Neural cell (in vitro differentiated cells): ENCODE data around the gene MFSD6L. TPM values are rescaled to one million over a fixed set of nuclear protein-coding genes. Genes with fewer than 3 reads are reported as not detected.

Experiments
- H2AFZ ChIP-seq: fragments of 200-600, 300-800 bp; sonication (generic), shearing (Covaris generic); 2 replicates; pipeline ENCODE4 v1.6.0; 2014; ENCODE audit warnings: low read depth, mild to moderate bottlenecking, antibody characterized with exemption, low read length, moderate library complexity
- H3F3A ChIP-seq: fragments of 200-600 bp; shearing (Covaris generic); 2 replicates; pipeline ENCODE4 v1.6.1; 2016; ENCODE audit warnings: mild to moderate bottlenecking, moderate library complexity, mixed read lengths, antibody characterized with exemption, low read length; ENCODE audit not compliant: insufficient read depth, poor library complexity, severe bottlenecking
- H3K27ac ChIP-seq: fragments of 200-600, 300-800 bp; sonication (generic), shearing (Covaris generic); 2 replicates; pipeline ENCODE4 v1.5.1; 2014; ENCODE audit warnings: mild to moderate bottlenecking, low read length, moderate library complexity
- H3K27me3 ChIP-seq: fragments of 300-800, 200-600 bp; sonication (generic), shearing (Covaris generic); 2 replicates; pipeline ENCODE4 v1.6.0; 2014; ENCODE audit warnings: mild to moderate bottlenecking, low read depth, low read length, moderate library complexity; ENCODE audit not compliant: insufficient read depth
- H3K36me3 ChIP-seq: fragments of 300-800, 200-600 bp; sonication (generic), shearing (Covaris generic); 2 replicates; pipeline ENCODE4 v1.5.1; 2014; ENCODE audit warnings: mild to moderate bottlenecking, antibody characterized with exemption, low read length, moderate library complexity; ENCODE audit not compliant: insufficient read depth
- H3K4me2 ChIP-seq: fragments of 300-800, 200-600 bp; sonication (generic), shearing (Covaris generic); 2 replicates; pipeline ENCODE4 v1.6.0; 2014; ENCODE audit warnings: mild to moderate bottlenecking, low read length
- H3K4me3 ChIP-seq: fragments of 300-800, 200-600 bp; sonication (generic), shearing (Covaris generic); 2 replicates; pipeline ENCODE4 v1.5.1; 2014; ENCODE audit warnings: mild to moderate bottlenecking, low read length, moderate library complexity
- H3K79me2 ChIP-seq: fragments of 200-600 bp; shearing (Covaris generic); replicated peaks from 2 replicates; pipeline ENCODE4 v1.6.0; 2014; ENCODE audit warnings: mild to moderate bottlenecking, low read length, moderate library complexity; ENCODE audit not compliant: insufficient read depth
- H3K9ac ChIP-seq: fragments of 300-800, 200-600 bp; sonication (generic), shearing (Covaris generic); 2 replicates; pipeline ENCODE4 v1.6.1; 2016; ENCODE audit warnings: mild to moderate bottlenecking, low read length, mixed read lengths
- H3K9me2 ChIP-seq: fragments of 200-600 bp; shearing (Covaris generic); 2 replicates; pipeline ENCODE4 v1.6.1; 2016; ENCODE audit warnings: mild to moderate bottlenecking, low read length, mixed read lengths; ENCODE audit not compliant: insufficient read depth
- H3K9me3 ChIP-seq: fragments of 200-600, 300-800 bp; sonication (generic), shearing (Covaris generic); 2 replicates; pipeline ENCODE4 v1.6.1; 2016; ENCODE audit warnings: mild to moderate bottlenecking, mixed run types, low read length, moderate library complexity, mixed read lengths
- H4K20me1 ChIP-seq: fragments of 200-600 bp; shearing (Covaris generic); 2 replicates; pipeline ENCODE4 v1.6.1; 2016; ENCODE audit warnings: mild to moderate bottlenecking, mixed run types; ENCODE audit not compliant: insufficient read depth
- EP300 ChIP-seq: fragments of 450-650 bp; conservative IDR thresholded peaks from 2 replicates; pipeline ENCODE4 v1.6.1; 2014; ENCODE audit warnings: antibody characterized with exemption, mild to moderate bottlenecking, moderate library complexity; ENCODE audit not compliant: poor library complexity, severe bottlenecking
- EZH2 ChIP-seq: fragments of 200-600, 300-800 bp; shearing (Covaris generic), sonication (generic); IDR thresholded peaks from 2 replicates; pipeline ENCODE4 v1.6.1; 2014; ENCODE audit warnings: antibody characterized with exemption, low read length, borderline replicate concordance, mild to moderate bottlenecking; ENCODE audit not compliant: insufficient read depth, poor library complexity, severe bottlenecking
- MXI1 ChIP-seq: fragments of 450-650 bp; conservative IDR thresholded peaks from 2 replicates; pipeline ENCODE4 v1.6.1; 2014; ENCODE audit warnings: antibody characterized with exemption, mild to moderate bottlenecking; ENCODE audit not compliant: poor library complexity, severe bottlenecking
- POLR2AphosphoS5 ChIP-seq: IDR thresholded peaks from 2 replicates; pipeline ENCODE4 v1.6.1; 2012
- RAD21 ChIP-seq: fragments of 450-650 bp; conservative IDR thresholded peaks from 2 replicates; pipeline ENCODE4 v1.6.1; 2014; ENCODE audit warnings: antibody characterized with exemption, mild to moderate bottlenecking, moderate library complexity
- TAF1 ChIP-seq: IDR thresholded peaks from 2 replicates; pipeline ENCODE4 v1.6.1; 2012; ENCODE audit warnings: low read depth
- polyA plus RNA-seq: library from polyadenylated mRNA; depleted of rRNA; stranded (reverse); fragments of >200 nt; gene quantifications from 2 replicates; pipeline ENCODE4 v1.2.3, GENCODE V29; 2014
- TF ChIP-seq, protein P1 (sequence below): fragments of 450-650 bp; IDR thresholded peaks from 2 replicates; pipeline ENCODE4 v1.5.1; 2014; ENCODE audit warnings: antibody characterized with exemption, mild to moderate bottlenecking, moderate library complexity; ENCODE audit not compliant: poor library complexity, severe bottlenecking
- TF ChIP-seq, protein P2 (sequence below): IDR thresholded peaks from 2 replicates; pipeline ENCODE4 v1.6.1; 2012; ENCODE audit warnings: borderline replicate concordance

The MFSD6L gene
- polyA plus RNA-seq, 1 donor from 2014 or later = not detected

DNA sequence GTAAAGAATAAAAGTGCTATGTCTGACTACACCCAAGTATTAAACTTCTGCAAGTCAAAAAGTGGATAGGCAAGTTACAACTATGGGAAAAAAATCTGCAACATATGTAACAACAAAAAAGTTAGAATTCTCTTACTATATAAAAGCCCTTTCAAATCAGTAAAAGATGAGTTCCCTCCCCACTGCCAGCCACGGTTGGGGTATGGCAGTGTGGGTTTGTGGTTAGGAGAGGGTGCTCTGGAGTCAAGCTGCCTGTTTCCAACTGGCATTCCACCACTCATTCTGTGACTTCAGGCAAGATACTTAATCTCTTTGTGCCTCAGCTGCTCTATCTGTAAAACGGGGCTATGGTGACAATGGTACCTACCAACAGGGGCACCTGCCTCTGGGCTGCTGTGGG lies 26.6 kb upstream of the MFSD6L start:
- TF ChIP-seq, protein P1, sequence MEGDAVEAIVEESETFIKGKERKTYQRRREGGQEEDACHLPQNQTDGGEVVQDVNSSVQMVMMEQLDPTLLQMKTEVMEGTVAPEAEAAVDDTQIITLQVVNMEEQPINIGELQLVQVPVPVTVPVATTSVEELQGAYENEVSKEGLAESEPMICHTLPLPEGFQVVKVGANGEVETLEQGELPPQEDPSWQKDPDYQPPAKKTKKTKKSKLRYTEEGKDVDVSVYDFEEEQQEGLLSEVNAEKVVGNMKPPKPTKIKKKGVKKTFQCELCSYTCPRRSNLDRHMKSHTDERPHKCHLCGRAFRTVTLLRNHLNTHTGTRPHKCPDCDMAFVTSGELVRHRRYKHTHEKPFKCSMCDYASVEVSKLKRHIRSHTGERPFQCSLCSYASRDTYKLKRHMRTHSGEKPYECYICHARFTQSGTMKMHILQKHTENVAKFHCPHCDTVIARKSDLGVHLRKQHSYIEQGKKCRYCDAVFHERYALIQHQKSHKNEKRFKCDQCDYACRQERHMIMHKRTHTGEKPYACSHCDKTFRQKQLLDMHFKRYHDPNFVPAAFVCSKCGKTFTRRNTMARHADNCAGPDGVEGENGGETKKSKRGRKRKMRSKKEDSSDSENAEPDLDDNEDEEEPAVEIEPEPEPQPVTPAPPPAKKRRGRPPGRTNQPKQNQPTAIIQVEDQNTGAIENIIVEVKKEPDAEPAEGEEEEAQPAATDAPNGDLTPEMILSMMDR = no peak
- TF ChIP-seq RAD21 = no peak
- no peak for TF ChIP-seq POLR2AphosphoS5
- no peak for TF ChIP-seq MXI1
- no peak for TF ChIP-seq TAF1
- TF ChIP-seq, protein P2, sequence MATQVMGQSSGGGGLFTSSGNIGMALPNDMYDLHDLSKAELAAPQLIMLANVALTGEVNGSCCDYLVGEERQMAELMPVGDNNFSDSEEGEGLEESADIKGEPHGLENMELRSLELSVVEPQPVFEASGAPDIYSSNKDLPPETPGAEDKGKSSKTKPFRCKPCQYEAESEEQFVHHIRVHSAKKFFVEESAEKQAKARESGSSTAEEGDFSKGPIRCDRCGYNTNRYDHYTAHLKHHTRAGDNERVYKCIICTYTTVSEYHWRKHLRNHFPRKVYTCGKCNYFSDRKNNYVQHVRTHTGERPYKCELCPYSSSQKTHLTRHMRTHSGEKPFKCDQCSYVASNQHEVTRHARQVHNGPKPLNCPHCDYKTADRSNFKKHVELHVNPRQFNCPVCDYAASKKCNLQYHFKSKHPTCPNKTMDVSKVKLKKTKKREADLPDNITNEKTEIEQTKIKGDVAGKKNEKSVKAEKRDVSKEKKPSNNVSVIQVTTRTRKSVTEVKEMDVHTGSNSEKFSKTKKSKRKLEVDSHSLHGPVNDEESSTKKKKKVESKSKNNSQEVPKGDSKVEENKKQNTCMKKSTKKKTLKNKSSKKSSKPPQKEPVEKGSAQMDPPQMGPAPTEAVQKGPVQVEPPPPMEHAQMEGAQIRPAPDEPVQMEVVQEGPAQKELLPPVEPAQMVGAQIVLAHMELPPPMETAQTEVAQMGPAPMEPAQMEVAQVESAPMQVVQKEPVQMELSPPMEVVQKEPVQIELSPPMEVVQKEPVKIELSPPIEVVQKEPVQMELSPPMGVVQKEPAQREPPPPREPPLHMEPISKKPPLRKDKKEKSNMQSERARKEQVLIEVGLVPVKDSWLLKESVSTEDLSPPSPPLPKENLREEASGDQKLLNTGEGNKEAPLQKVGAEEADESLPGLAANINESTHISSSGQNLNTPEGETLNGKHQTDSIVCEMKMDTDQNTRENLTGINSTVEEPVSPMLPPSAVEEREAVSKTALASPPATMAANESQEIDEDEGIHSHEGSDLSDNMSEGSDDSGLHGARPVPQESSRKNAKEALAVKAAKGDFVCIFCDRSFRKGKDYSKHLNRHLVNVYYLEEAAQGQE = no peak
- no peak overlapping the region for H3K27ac ChIP-seq

DNA sequence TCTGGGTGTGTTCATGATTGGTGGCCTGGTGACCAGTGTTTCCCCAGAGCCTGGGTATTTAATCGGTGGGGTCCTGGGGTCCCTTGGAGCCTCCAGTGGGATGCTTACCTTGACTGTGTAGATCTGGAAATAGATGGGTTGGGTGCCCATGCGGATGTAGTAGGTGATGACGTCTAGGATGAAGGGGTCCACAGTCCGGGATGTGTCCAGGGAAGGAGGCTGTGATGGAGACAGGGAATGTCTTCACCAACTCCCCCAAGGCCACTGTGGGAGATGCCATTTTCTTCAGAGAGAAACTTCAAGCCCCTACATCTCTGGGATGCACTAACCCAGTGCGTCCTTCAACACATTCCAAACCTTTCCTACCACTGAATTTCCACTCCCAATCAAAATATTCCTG lies 24.1 kb upstream of the MFSD6L start:
- no peaks in the 10 kb centered on the region for H3K9me3 ChIP-seq
- H3K79me2 ChIP-seq = no peaks in the 10 kb centered on the region
- no peaks in the 10 kb centered on the region for H3K36me3 ChIP-seq
- H3K27me3 ChIP-seq = no peaks in the 10 kb centered on the region
- TF ChIP-seq MXI1 = no peak
- TF ChIP-seq EZH2 = no peak
- TF ChIP-seq RAD21 = no peak
- no peak for TF ChIP-seq POLR2AphosphoS5
- TF ChIP-seq TAF1 = no peak
- TF ChIP-seq, protein P1 = no peak
- TF ChIP-seq EP300 = no peak
- TF ChIP-seq, protein P2 = no peak
- no peak overlapping the region for H3K4me3 ChIP-seq
- H3K9ac ChIP-seq = no peak overlapping the region
- H2AFZ ChIP-seq = no peak overlapping the region
- H4K20me1 ChIP-seq = no peaks in the 10 kb centered on the region
- H3K27ac ChIP-seq = no peak overlapping the region
- no peak overlapping the region for H3K4me2 ChIP-seq
- H3K9me2 ChIP-seq = no peaks in the 10 kb centered on the region
- no peaks in the 10 kb centered on the region for H3F3A ChIP-seq

More for the DNA sequence above, 26.6 kb upstream of the MFSD6L start:
- Histone ChIP-seq H3K79me2 (no peaks in the 10 kb centered on the region), H3F3A (no peaks in the 10 kb centered on the region), H3K36me3 (no peaks in the 10 kb centered on the region), H3K4me2 (no peak overlapping the region), H3K9me3 (no peaks in the 10 kb centered on the region), H3K4me3 (no peak overlapping the region), H2AFZ (no peak overlapping the region), H3K9me2 (no peaks in the 10 kb centered on the region), H3K27me3 (no peaks in the 10 kb centered on the region), H4K20me1 (no peaks in the 10 kb centered on the region), H3K9ac (no peak overlapping the region)
